PC-3 (cell line): ENCODE data around the gene SFMBT2. TPM values are rescaled to one million over a fixed set of nuclear protein-coding genes. Genes with fewer than 3 reads are reported as not detected.

Source experiments
- ATAC-seq: fragments of 200-7000 bp; cut with Tn5 transposase; 2 replicates; pipeline ENCODE4 v1.9.1; 2020; ENCODE audit warnings: mild to moderate bottlenecking, moderate library complexity
- BruUV-seq: library from RNA; stranded (reverse); fragments of 400-500 nt; replicated peaks from 2 replicates; lab custom pipeline; 2021; lab: Mats Ljungman, UMichigan
- CTCF ChIA-PET: fragments of 300-600 bp; sonication (Branson Sonifier 250); formaldehyde crosslinking; loops from one replicate; lab custom pipeline; 2022; ENCODE audit warnings: antibody characterized with exemption; lab: Charles Lee
- POLR2A ChIA-PET: fragments of 300-600 bp; sonication (Branson Sonifier 250); formaldehyde crosslinking; loops from one replicate; lab custom pipeline; 2022; ENCODE audit warnings: antibody characterized with exemption; ENCODE audit not compliant: unreplicated experiment; lab: Charles Lee
- DNase-seq: peaks from one replicate; pipeline ENCODE4 v3.0.0-alpha.2; 2015
- H2AFZ ChIP-seq: fragments of 300-600 bp; sonication (generic); 2 replicates; pipeline ENCODE4 v1.6.0; 2016; ENCODE audit warnings: antibody characterized with exemption, low read length
- H3F3A ChIP-seq: fragments of 300-600 bp; sonication (generic); one replicate; pipeline ENCODE4 v1.6.0; 2017; ENCODE audit warnings: antibody characterized with exemption, low read length, control low read depth, mild to moderate bottlenecking; ENCODE audit not compliant: unreplicated experiment
- H3K27ac ChIP-seq: fragments of 300-600 bp; sonication (generic); 2 replicates; pipeline ENCODE4 v1.5.1; 2016; ENCODE audit warnings: mild to moderate bottlenecking, low read length
- H3K27me3 ChIP-seq: fragments of 300-600 bp; sonication (generic); 2 replicates; pipeline ENCODE4 v1.6.1; 2016; ENCODE audit warnings: low read length, mixed read lengths
- H3K36me3 ChIP-seq: fragments of 300-600 bp; sonication (generic); 2 replicates; pipeline ENCODE4 v1.6.1; 2016; ENCODE audit warnings: low read depth, mixed run types, low read length, mixed read lengths
- H3K4me1 ChIP-seq: fragments of 300-600 bp; sonication (generic); 2 replicates; pipeline ENCODE4 v1.5.1; 2016; ENCODE audit warnings: low read length; ENCODE audit not compliant: insufficient read depth
- H3K4me2 ChIP-seq: fragments of 300-600 bp; sonication (generic); 2 replicates; pipeline ENCODE4 v1.6.0; 2016; ENCODE audit warnings: low read length
- H3K4me3 ChIP-seq: fragments of 300-600 bp; sonication (generic); 2 replicates; pipeline ENCODE4 v1.5.1; 2016; ENCODE audit warnings: mild to moderate bottlenecking, low read length, mixed read lengths
- H3K79me2 ChIP-seq: fragments of 300-600 bp; sonication (generic); 2 replicates; pipeline ENCODE4 v1.6.1; 2017; ENCODE audit warnings: low read length, mixed read lengths
- H3K9ac ChIP-seq: fragments of 300-600 bp; sonication (generic); 2 replicates; pipeline ENCODE4 v1.6.0; 2016; ENCODE audit warnings: mild to moderate bottlenecking, low read length
- H3K9me2 ChIP-seq: fragments of 300-600 bp; sonication (generic); replicated peaks from 2 replicates; pipeline ENCODE4 v1.6.1; 2016; ENCODE audit warnings: mixed run types, low read length, mixed read lengths
- H3K9me3 ChIP-seq: fragments of 300-600 bp; sonication (generic); 2 replicates; pipeline ENCODE4 v1.6.1; 2016; ENCODE audit warnings: low read length, mixed read lengths
- H4K20me1 ChIP-seq: fragments of 300-600 bp; sonication (generic); 2 replicates; pipeline ENCODE4 v1.6.1; 2016; ENCODE audit warnings: low read length, mixed read lengths
- CTCF ChIP-seq: fragments of 300-600 bp; sonication (generic); conservative IDR thresholded peaks from 2 replicates; pipeline ENCODE4 v1.5.1; 2017; ENCODE audit warnings: antibody characterized with exemption, low read depth, mild to moderate bottlenecking, low read length
- EZH2 ChIP-seq: fragments of 300-600 bp; sonication (generic); IDR thresholded peaks from one replicate; pipeline ENCODE4 v1.6.1; 2017; ENCODE audit warnings: antibody characterized with exemption, mild to moderate bottlenecking, low read length; ENCODE audit not compliant: unreplicated experiment
- EZH2phosphoT487 ChIP-seq: fragments of 300-600 bp; sonication (generic); IDR thresholded peaks from 2 replicates; pipeline ENCODE4 v1.6.1; 2018; ENCODE audit warnings: mild to moderate bottlenecking, antibody characterized with exemption, low read length, borderline replicate concordance
- intact Hi-C: fragments of 100-400 bp; cut with micrococcal nuclease; formaldehyde crosslinking; loops from 2 replicates; pipeline ENCODE4 v1.9.0; 2023
- total RNA-seq: library from RNA; depleted of rRNA; stranded (reverse); fragments of >200 nt; gene quantifications from 2 replicates; pipeline ENCODE4 v1.2.3, GENCODE V29; 2014

The SFMBT2 gene
- total RNA-seq, 1 experiment from 2014 or later = 1.9 TPM

GRCh38 chr10:7417103-7417623, 6.3 kb upstream of the SFMBT2 start:
- peak; percentile 40 for DNase-seq
- Histone ChIP-seq H3K9me3 (no peaks in the 10 kb centered on the region), H3F3A (no peaks in the 10 kb centered on the region), H3K4me1 (peaks cover 10% of the 10 kb centered on the region), H3K9ac (no peak overlapping the region), H3K79me2 (no peaks in the 10 kb centered on the region), H3K4me2 (no peak overlapping the region), H3K9me2 (no peaks in the 10 kb centered on the region), H3K36me3 (no peaks in the 10 kb centered on the region; the same call in 1 of the 2 replicates), H3K4me3 (no peak overlapping the region), H3K27ac (no peak overlapping the region), H2AFZ (no peak overlapping the region), H3K27me3 (peaks cover 3% of the 10 kb centered on the region), H4K20me1 (no peaks in the 10 kb centered on the region)
- ATAC-seq = no peak
- no TSS peak for BruUV-seq
- CTCF ChIA-PET = interaction anchor here (0.7 kb wide), 1 partner anchor 297 kb away, joined by 3 read pairs; no protein-coding TSS in a partner anchor
- TF ChIP-seq CTCF (peak; percentile 59), EZH2 (no peak)
- intact Hi-C loops = loop anchor here (1.0 to 5.0 kb wide), 3 partner anchors 296 to 748 kb away; no protein-coding TSS in a partner anchor
- POLR2A ChIA-PET = no interaction called here

- DNase-seq = no peak
- Histone ChIP-seq H2AFZ (no peak overlapping the region), H3K79me2 (peaks cover 5% of the 10 kb centered on the region; the same call in 1 of the 2 replicates), H3K4me1 (no peaks in the 10 kb centered on the region), H3K4me3 (no peak overlapping the region), H3K9me3 (no peaks in the 10 kb centered on the region), H3K4me2 (no peak overlapping the region), H3K9ac (no peak overlapping the region), H3K27me3 (peaks cover 10% of the 10 kb centered on the region), H3K36me3 (no peaks in the 10 kb centered on the region; the same call in 1 of the 2 replicates), H3K9me2 (no peaks in the 10 kb centered on the region), H3K27ac (no peak overlapping the region), H4K20me1 (no peaks in the 10 kb centered on the region), H3F3A (no peaks in the 10 kb centered on the region)
- ChIA-PET CTCF (no interaction called here), POLR2A (no interaction called here)
- no TSS peak for BruUV-seq
- intact Hi-C loops = loop anchor here (5.0 kb wide), 1 partner anchor 492 kb away; no protein-coding TSS in a partner anchor
- no peak for ATAC-seq
- TF ChIP-seq EZH2 (no peak), EZH2phosphoT487 (no peak), CTCF (no peak)
These were observed 3.9 kb upstream of the SFMBT2 start for GRCh38 chr10:7414766-7415165.

DNA sequence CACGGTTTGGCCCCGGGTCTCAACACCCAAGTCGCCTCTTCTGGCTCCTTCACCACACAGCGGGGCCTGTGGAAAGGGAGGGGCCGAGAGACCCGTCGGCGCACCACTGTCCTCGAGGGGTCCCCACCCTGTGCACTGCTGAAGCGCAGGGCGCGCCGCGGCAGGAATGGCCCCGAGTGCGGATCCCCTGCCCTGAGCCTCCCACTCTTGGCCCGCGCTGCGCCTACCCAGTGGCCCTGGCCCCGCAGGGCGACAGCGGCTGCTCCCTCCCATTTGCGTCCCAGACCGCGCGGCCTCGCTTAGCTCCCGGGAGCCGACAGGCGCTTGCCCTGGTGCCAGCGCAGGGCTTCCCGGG, 2.1 kb upstream of the SFMBT2 start:
- H3K27me3 ChIP-seq = peaks cover 10% of the 10 kb centered on the region
- H3K4me2 ChIP-seq = no peak overlapping the region
- no peaks in the 10 kb centered on the region; the same call in 1 of the 2 replicates for H3K36me3 ChIP-seq
- H3K4me3 ChIP-seq = no peak overlapping the region
- CTCF ChIA-PET = no interaction called here
- H3K79me2 ChIP-seq = peaks cover 6% of the 10 kb centered on the region; the same call in 1 of the 2 replicates
- no peaks in the 10 kb centered on the region for H3K9me3 ChIP-seq
- H4K20me1 ChIP-seq = no peaks in the 10 kb centered on the region
- TF ChIP-seq EZH2 (no peak), EZH2phosphoT487 (no peak), CTCF (no peak)
- H2AFZ ChIP-seq = no peak overlapping the region
- H3K27ac ChIP-seq = no peak overlapping the region
- POLR2A ChIA-PET = no interaction called here
- DNase-seq (no peak), ATAC-seq (no peak)
- H3K9ac ChIP-seq = no peak overlapping the region
- BruUV-seq = no TSS peak
- no peaks in the 10 kb centered on the region for H3K9me2 ChIP-seq
- no peaks in the 10 kb centered on the region for H3K4me1 ChIP-seq
- intact Hi-C loops = no loop called here
- no peaks in the 10 kb centered on the region for H3F3A ChIP-seq
